PFSK-1 (cell line): ENCODE measurements around the gene PDZD8.

Experiments used
- FOXP2 ChIP-seq: optimal IDR thresholded peaks from 2 replicates; pipeline ENCODE3; 2011; ENCODE audit warnings: borderline replicate concordance, control low read depth, inconsistent platforms; ENCODE audit not compliant: insufficient read depth; ENCODE audit errors: extremely low read length, extremely low read depth
- POLR2AphosphoS5 ChIP-seq: IDR thresholded peaks from 2 replicates; pipeline ENCODE4 v1.6.1; 2012; ENCODE audit warnings: low read depth, mild to moderate bottlenecking, control low read depth, low read length, moderate library complexity
- REST ChIP-seq, 2 experiments: IDR thresholded peaks; 2 replicates each; pipeline versions ENCODE4 v1.6.1 to v1.8.0; 2011 to 2012; ENCODE audit warnings: low read depth in 2 of 2, low read length in 2 of 2, control low read depth in 1 of 2, inconsistent platforms in 1 of 2, mild to moderate bottlenecking in 1 of 2, moderate library complexity in 1 of 2; ENCODE audit not compliant: insufficient read depth in 1 of 2
- SIN3A ChIP-seq: IDR thresholded peaks from 2 replicates; pipeline ENCODE4 v1.6.1; 2012; ENCODE audit warnings: mild to moderate bottlenecking, low read length, moderate library complexity, borderline replicate concordance; ENCODE audit not compliant: insufficient read depth
- TAF1 ChIP-seq: IDR thresholded peaks from 2 replicates; pipeline ENCODE4 v1.6.1; 2012; ENCODE audit warnings: low read length, control low read depth, borderline replicate concordance; ENCODE audit not compliant: insufficient read depth

PDZD8 gene

DNA sequence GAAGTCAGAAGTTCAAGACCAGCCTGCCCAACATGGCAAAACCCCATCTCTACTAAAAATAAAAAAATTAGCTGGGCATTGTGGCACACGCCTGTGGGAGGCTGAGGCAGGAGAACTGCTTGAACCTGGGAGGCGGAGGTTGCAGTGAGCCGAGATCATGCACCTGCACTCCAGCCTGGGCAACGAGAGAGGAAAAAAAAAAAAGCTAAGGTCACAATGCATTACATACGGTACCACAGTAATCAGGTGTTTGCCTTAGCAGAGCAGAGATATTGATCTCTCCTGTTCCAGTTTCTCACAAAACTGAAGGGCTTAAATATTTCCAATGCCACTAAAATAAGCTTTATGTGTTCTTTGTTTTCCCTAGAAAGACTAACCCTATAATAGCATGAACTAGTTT, 7.5 kb downstream of the PDZD8 start:
- TF ChIP-seq POLR2AphosphoS5 (no peak), TAF1 (no peak), REST (IDR thresholded peaks at IDR 0.05; ENCODE audit: insufficient read depth in 1 of 2, low read depth in 2 of 2, low read length in 2 of 2) (no peak), SIN3A (no peak), FOXP2 (no peak)

GRCh38 chr10:117366741-117367140, 8.5 kb downstream of the PDZD8 start:
- TF ChIP-seq SIN3A = no peak
- no peak for TF ChIP-seq POLR2AphosphoS5
- TF ChIP-seq REST (IDR thresholded peaks at IDR 0.05; ENCODE audit: insufficient read depth in 1 of 2, low read depth in 2 of 2, low read length in 2 of 2) = no peak
- no peak for TF ChIP-seq FOXP2
- TF ChIP-seq TAF1 = no peak

- TF ChIP-seq SIN3A (no peak), FOXP2 (no peak), POLR2AphosphoS5 (no peak), REST (IDR thresholded peaks at IDR 0.05; ENCODE audit: insufficient read depth in 1 of 2, low read depth in 2 of 2, low read length in 2 of 2) (no peak), TAF1 (no peak)
Observed at GRCh38 chr10:117365612-117366011, 9.6 kb downstream of the PDZD8 start.

GRCh38 chr10:117364110-117364960, 10.9 kb downstream of the PDZD8 start:
- no peak for TF ChIP-seq FOXP2
- no peak for TF ChIP-seq POLR2AphosphoS5
- TF ChIP-seq SIN3A = no peak
- TF ChIP-seq REST (IDR thresholded peaks at IDR 0.05; ENCODE audit: insufficient read depth in 1 of 2, low read depth in 2 of 2, low read length in 2 of 2) = no peak
- no peak for TF ChIP-seq TAF1

DNA sequence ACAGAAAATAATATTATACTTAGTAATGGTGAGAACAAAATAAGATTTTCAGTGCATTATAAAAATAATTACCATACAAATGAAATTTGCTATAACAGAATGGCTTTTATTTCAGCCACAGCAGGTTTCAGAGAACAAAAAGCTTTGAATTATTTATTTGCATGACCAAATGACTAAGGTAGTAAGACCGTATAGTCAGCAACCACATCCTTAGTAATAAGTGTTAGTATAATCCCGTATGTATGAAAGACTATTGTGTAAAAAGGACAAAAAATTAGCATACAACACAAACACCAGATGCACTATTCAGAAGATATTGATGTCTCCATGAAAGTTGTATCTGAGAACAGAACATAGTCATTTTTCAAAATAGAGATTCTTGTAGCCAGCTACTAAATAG, 12.2 kb downstream of the PDZD8 start:
- no peak for TF ChIP-seq TAF1
- no peak for TF ChIP-seq POLR2AphosphoS5
- TF ChIP-seq SIN3A = no peak
- TF ChIP-seq FOXP2 = no peak
- TF ChIP-seq REST (IDR thresholded peaks at IDR 0.05; ENCODE audit: insufficient read depth in 1 of 2, low read depth in 2 of 2, low read length in 2 of 2) = no peak
